Measurements from ENCODE around the gene VPS8.

Gene VPS8

GRCh38 chr3:184812662-184813042 is 686 bp downstream of the VPS8 start:
- no peak for DNase-seq

DNA sequence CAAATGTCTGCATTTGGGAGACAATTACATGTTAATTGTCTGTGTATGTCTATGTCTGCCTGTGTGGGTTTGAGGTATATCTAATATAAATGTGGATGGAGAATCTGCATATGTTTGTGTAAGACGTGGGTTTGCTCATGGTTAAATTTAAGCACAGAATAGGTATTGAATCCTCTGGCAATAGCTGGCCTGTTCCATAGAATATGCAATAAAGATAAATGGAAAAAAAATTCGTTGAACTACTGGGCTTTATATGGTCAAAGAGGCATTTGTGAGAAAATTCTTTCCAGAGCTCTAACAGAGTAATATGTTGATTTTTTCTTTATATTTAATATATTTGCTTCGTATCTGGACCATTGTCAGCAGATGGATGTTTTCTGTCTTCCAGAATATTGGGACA is 1.4 kb downstream of the VPS8 start:
- no peak for DNase-seq

DNA sequence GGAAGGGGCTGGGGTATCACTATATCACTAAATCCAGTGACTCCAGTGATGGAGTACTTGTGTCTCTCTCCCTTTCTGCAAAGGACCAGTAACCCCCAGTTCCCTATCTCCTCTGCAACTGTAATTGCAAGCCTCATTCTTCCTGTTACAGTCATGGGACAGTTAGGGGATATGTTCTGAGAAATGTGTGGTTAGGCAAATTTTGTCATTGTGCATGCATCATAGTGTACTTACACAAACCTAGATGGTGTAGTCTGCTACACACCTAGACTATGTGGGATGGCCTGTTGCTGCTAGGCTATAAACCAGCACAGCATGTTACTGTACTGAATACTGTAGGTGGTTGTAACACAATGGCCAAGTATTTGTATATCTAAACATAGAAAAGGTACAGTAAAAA is 2.2 kb downstream of the VPS8 start:
- no peak for DNase-seq

DNA sequence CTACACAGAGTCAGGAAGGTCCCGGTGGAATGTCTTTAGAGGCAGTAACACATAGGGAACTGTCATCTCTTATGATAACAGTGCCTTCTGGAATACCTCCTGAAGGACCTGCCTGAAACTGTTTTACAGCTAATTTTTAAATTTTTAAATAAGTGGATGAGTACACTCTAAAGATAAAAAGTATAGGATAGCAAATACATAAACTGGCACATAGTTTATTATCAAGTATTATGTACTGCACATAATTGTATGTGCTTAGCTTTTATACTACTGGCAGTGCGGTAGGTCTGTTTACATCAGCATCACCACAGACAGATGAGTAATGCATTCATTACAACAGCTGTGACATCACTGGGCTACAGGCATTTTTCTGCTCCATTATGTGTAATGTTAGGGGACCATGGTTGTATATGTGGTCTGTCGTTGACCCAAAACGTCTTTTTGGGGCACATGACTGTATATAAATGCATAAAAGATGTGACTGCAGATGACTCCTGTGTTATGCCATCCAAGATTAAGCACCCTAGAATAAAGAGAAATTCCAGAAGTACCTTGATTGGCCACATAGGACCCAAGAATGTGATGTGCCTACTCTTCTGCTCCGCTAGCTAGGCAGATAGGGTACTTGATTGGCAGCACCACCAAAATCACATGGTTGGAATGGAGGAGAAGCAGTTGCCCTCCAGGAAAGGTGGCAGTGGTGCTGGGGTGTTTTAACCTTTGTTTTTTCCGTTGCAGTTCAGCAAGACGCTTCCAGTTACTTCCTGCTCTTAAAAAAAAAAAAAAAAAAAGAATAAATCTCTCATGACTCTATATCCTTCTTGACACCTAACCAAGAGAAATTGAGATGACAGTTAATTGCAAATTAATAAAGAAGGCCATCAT is 3.3 kb downstream of the VPS8 start:
- no peak for DNase-seq

DNA sequence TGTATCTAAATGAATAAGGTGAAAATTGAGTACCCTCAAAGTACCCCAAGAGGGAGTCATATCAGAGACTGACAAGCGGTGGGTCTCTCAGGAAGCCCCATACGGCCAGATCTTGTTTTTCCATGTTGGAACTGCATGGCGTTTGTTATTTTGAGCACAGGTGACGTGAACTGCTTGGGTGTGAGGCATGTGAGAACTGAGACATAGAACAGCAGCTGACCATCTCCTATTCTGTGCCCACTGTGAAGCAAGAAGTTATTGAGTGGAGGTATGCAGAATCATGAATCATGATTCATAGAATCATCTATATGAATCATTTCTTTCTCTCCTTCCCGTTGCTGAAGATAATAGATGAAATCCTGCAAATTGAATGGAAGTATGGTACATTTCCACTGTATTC is 4.6 kb downstream of the VPS8 start:
- DNase-seq: no peak

DNA sequence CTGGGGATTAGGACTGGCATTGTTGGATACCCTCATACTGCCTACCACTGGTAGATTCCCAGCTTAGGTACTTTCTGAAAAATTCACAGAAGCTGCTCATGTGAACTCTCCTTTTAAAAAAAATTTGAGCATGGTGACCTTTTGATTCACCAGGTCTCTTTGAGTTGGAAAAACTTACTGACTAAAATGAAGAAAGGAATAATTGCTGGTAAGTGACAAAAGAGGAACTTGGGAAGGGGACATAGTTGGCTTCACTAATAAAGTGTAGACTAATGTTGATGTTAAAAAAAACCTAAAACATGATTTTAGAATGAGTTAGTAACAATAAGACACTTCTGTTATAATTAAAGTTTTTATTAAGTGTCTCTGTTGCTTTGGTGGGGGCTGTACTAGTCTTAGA is 8.6 kb downstream of the VPS8 start:
- DNase-seq: no peak

- DNase-seq: no peak
These were observed 9.1 kb downstream of the VPS8 start for GRCh38 chr3:184821034-184821433.

- DNase-seq: no peak
These were observed 10.1 kb downstream of the VPS8 start for GRCh38 chr3:184822081-184822480.

- DNase-seq: no peak
These were observed 10.7 kb downstream of the VPS8 start for GRCh38 chr3:184822654-184823053.

- no peak for DNase-seq
These were observed 12.0 kb downstream of the VPS8 start for GRCh38 chr3:184823990-184824389.

- DNase-seq: no peak
These were observed 13.3 kb downstream of the VPS8 start for GRCh38 chr3:184825121-184825820.

DNA sequence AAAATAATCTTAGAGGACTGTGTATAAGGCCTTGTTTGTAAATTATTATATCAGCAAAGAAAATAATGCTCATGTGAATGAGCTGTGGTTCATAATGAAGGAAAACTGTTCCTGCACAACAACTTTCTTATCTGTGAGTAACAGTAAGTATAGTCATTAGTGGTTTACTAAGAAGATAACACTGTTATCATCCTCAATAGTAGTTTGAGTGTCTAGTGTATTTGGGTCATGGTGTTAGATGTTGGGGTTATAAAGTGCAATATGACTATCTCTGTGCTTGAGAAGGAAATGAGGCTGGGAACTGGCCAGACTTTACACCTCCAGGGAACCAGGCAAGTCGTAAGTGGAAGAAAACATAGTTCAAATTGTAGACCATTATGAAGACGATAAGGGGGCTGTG is 15.6 kb downstream of the VPS8 start:
- no peak for DNase-seq

- no peak for DNase-seq
These were observed 20.1 kb downstream of the VPS8 start for GRCh38 chr3:184832044-184832443.

DNA sequence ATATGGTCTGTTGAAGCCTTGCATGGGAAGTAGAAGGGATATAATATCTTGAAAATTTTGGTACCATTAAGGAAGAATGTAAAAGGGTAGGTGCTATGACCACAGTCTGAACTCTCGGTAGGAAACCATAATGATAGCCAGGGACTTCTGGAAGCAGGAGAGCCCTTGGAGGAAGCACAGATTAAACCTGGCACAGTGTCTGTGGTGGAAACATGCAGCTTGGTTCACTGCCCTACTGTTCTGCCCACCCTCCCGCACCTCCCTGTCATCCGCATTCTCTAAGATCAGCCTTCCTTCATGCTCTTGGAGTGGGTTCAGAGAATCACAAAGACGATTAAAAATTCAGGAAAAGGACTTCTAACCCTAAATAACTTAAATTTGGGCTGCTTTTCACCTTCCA is 20.9 kb downstream of the VPS8 start:
- DNase-seq: no peak

- no peak for DNase-seq
These were observed 24.3 kb downstream of the VPS8 start for GRCh38 chr3:184836090-184836822.

- no peak for DNase-seq
These were observed 30.5 kb downstream of the VPS8 start for GRCh38 chr3:184842433-184842832.

GRCh38 chr3:184845819-184846218 is 33.9 kb downstream of the VPS8 start:
- no peak for DNase-seq

- no peak for DNase-seq
These were observed 34.5 kb downstream of the VPS8 start for GRCh38 chr3:184846496-184846895.

- no peak for DNase-seq
These were observed 37.0 kb downstream of the VPS8 start for GRCh38 chr3:184848934-184849333.

GRCh38 chr3:184850201-184850600 is 38.2 kb downstream of the VPS8 start:
- no peak for DNase-seq

DNA sequence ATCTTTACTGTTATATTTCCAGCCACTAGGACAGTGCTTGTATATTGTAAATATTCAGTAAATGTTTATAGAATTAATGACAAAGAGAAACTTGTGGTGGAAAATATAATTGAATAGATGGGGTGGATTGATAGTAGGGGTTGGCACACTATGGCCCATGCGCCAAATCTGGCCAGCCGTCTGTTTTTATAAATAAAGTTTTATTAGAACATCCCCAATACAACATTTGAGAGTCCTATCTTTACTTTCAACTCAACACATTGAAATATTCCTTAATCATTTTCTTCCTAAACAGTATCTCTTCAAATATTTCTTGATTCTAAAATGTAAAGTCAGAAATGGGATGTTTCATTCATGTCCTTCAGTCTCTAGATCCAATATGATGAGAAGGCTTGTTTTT is 45.1 kb downstream of the VPS8 start:
- DNase-seq: no peak

- DNase-seq: no peak
These were observed 52.0 kb downstream of the VPS8 start for GRCh38 chr3:184864000-184864399.

GRCh38 chr3:184868477-184868876 is 56.5 kb downstream of the VPS8 start:
- DNase-seq: no peak

GRCh38 chr3:184872200-184872599 is 60.2 kb downstream of the VPS8 start:
- DNase-seq: no peak

Measured in NCI-H1092 (cell line).